Glomerular endothelial cell (primary cell): Measurements from ENCODE around the gene FAM110A. TPM values are rescaled to one million over a fixed set of nuclear protein-coding genes. Genes with fewer than 3 reads are reported as not detected.
"Not testable (repeated sequence)": the region's sequence is repeated elsewhere in the genome, so short reads cannot be mapped to it uniquely, and the experiment has no call there.

Experiments
- DNase-seq: peaks from one replicate; pipeline ENCODE4 v3.0.0-alpha.2; 2011; ENCODE audit warnings: low read depth, low spot score; ENCODE audit errors: extremely low read depth
- total RNA-seq: library from RNA; depleted of rRNA; stranded (reverse); fragments of >200 nt; gene quantifications from 2 replicates; pipeline ENCODE4 v1.2.3, GENCODE V29; 2015

FAM110A gene
- total RNA-seq, 1 donor from 2014 or later, result 6.1 TPM

- no peak for DNase-seq
Measured at GRCh38 chr20:841568-842546, 8.3 kb downstream of the FAM110A start.

- no peak for DNase-seq
Measured at GRCh38 chr20:842547-842940, 9.0 kb downstream of the FAM110A start.

- DNase-seq, result no peak
Measured at GRCh38 chr20:843912-844311, 10.4 kb downstream of the FAM110A start.

GRCh38 chr20:844473-845225 is 11.1 kb downstream of the FAM110A start:
- DNase-seq, result no peak

GRCh38 chr20:845226-845868 is 11.8 kb downstream of the FAM110A start:
- DNase-seq, result no peak

DNA sequence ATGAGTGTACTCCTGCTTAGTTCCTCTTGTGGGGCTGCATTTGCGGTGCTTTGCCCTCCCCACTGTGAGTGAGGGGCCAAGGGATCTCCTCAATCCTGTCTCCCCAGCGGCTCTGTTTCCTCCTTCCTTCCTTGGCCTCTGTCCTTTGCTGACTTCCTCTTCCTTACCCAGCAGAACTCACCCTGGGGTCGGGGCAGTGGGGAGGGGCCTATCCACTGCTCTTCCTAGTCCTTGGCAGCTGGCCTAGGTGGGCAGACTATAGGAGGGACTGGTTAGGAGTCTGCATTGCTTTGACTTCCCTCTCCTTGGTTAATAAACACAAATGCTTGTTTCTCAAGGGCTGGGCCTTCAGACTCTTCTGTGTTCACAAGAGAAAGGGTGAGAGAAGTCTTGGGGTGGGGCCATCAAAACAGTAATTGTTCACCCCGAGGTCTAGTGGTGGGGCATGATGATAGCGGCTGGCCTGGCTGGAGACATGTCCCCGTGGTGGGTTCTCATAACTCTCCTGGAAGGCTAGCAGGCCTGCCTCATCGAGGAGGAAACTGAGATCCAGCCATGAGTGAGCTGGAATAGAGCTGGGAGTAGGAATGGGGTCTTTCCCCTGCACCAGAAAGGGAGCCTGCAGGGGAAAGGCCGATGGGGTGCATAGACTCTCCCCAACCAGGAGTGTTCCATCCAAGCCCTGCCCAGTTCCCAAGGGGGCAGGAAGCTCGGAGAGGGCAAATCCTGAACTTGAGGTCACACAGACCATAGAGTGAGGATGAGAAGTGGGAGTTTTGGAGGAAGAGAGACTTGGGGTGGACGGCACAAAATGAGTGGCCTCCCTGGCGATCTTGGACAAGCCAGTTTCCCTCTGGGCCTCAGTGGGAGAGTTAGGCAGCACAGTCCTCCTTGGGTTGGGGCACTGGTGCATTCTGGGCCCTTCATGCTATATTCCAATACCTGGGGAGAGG is 12.7 kb downstream of the FAM110A start:
- no peak for DNase-seq

- DNase-seq, result no peak
Measured at GRCh38 chr20:846894-847278, 13.4 kb downstream of the FAM110A start.

DNA sequence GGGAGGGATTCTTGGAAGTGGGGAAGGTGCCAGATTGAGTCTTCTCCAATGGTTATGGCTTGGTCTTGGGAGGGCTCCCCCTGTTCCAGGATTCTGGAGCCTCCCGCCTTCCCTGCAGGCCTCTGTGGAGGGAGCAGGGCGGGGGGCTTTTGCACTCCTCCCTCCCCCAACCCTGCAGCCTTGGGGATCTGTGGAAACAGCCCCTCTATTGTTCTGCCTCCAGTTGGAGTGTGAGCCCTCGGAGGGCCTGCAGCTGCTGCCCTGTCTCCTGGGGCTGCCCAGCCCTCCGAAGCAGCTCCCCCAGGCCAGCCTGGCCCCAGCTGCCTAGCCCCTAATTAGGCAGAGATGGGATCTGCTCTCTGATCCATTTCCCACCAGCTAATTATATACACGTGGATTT is 14.7 kb downstream of the FAM110A start:
- DNase-seq, result no peak

GRCh38 chr20:848731-849130 is 15.2 kb downstream of the FAM110A start:
- DNase-seq, result not testable (repeated sequence)

- DNase-seq, result no peak
Measured at GRCh38 chr20:853406-853996, 20.0 kb downstream of the FAM110A start.

- no peak for DNase-seq
Measured at GRCh38 chr20:854601-855000, 21.1 kb downstream of the FAM110A start.

- no peak for DNase-seq
Measured at GRCh38 chr20:855466-856360, 22.2 kb downstream of the FAM110A start.

DNA sequence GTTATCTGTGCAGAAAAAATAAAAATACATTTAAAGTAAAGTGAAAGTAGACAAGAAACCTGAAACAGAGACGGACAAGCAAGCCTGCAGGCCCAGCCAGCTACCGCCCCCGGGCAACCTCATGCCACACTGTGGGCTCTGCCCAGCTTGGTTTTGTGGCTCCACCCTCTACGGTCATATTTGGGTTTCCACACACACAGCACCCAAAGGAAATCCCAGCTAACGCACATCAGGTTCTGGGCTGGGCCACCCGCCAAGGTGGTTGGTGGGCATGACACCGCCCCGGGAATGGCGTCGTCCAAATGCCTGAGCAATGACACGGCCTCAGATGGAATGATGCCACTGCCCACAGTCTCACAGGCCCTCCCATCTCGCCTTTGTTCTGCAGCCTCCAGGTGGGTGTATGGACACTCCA is 22.9 kb downstream of the FAM110A start:
- DNase-seq, result no peak

DNA sequence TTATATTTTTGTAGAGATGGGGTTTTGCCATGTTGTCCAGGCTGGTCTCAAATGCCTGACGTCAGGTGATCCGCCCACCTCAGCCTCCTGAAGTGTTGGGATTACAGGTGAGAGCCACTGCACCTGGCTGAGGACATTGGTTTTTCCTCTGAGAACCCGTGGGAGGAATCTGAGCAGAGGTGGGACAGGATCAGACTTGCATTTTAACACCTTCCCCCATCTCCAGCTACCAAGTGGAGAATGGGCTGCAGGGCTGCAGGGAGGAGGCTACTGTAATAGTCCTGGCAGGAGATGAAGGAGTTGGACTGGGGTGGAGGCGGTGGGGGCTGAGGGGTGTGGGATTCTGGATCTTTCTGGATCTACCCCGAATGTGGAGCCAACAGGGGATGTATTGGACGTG is 24.5 kb downstream of the FAM110A start:
- DNase-seq, result no peak

- no peak for DNase-seq
Measured at GRCh38 chr20:859751-860231, 26.3 kb downstream of the FAM110A start.

GRCh38 chr20:860891-861290 is 27.4 kb downstream of the FAM110A start:
- no peak for DNase-seq

DNA sequence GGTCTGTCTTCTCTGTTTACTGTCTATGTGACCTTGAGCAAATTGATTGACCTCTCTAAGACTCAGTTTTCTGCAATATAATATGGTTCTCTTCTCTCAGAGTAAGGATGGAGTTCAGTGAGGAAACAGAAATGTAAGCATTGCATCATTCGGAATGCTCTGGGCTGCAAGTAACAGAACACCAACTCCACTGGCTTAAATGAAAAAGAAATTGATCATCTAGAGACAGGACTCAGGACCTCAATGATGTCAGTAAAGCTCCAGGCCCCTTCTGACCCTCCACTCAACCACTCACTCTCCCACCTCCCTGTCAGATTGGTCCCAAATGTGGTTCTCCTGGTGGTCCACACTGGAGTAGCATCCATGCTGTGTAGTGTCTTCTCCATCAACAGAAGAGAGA is 31.9 kb downstream of the FAM110A start:
- DNase-seq, result no peak

DNA sequence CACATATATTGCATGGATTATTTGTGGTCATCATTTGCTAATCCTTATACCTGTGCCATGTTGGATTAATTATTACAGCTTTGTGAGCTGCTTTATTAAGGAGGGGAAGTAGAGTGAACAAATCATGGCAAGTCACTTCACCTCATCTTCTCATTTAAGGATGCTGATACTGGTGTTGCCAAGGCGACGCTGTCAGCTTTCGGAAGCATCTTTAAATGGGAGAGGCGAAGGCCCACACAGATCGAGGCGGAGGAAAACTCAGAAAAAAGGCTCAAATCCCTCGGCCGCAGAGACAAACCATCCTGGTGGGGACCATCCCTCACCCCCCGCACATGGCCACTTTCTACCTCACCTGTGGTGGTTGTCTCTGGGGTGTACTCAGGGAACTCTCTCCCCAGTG is 34.8 kb downstream of the FAM110A start:
- DNase-seq, result no peak

GRCh38 chr20:869606-870005 is 36.1 kb downstream of the FAM110A start:
- no peak for DNase-seq
